H1 (cell line): ENCODE measurements around the gene YWHAE. TPM values are rescaled to one million over a fixed set of nuclear protein-coding genes. Genes with fewer than 3 reads are reported as not detected.

Source experiments
- CTCF ChIA-PET: fragments of 300-600 bp; sonication (Branson Sonifier 250); formaldehyde crosslinking; loops from one replicate; lab custom pipeline; 2021; ENCODE audit not compliant: partially characterized antibody; lab: Charles Lee
- POLR2A ChIA-PET: fragments of 300-600 bp; sonication (Branson Sonifier 250); formaldehyde crosslinking; loops from one replicate; lab custom pipeline; 2021; ENCODE audit warnings: inconsistent platforms; ENCODE audit not compliant: partially characterized antibody; lab: Charles Lee
- DNase-seq, 2 experiments: peaks; one replicate each; pipeline versions ENCODE4 v3.0.0 to v3.0.0-alpha.2; 2010 to 2022; ENCODE audit warnings: low spot score in 2 of 2, low read depth in 1 of 2, mixed read lengths in 1 of 2
- FAIRE-seq: peaks from 2 replicates; lab custom pipeline; 2011; peaks lifted over from hg19 to GRCh38; lab: Jason Lieb, UNC
- H2AFZ ChIP-seq: 2 replicates; pipeline ENCODE4 v1.8.1; 2012; ENCODE audit warnings: low read length, inconsistent platforms
- H2AK5ac ChIP-seq: 2 replicates; pipeline ENCODE4 v1.6.1; 2013; ENCODE audit warnings: low read depth, low read length
- H2BK120ac ChIP-seq: replicated peaks from 2 replicates; pipeline ENCODE3; 2013; ENCODE audit warnings: low read depth, low read length, inconsistent platforms
- H2BK12ac ChIP-seq: 2 replicates; pipeline ENCODE4 v1.6.1; 2013; ENCODE audit warnings: low read depth, low read length
- H2BK15ac ChIP-seq: 2 replicates; pipeline ENCODE4 v1.6.1; 2013; ENCODE audit warnings: low read length
- H2BK20ac ChIP-seq: 2 replicates; pipeline ENCODE4 v1.6.1; 2013; ENCODE audit warnings: low read length
- H2BK5ac ChIP-seq: 2 replicates; pipeline ENCODE4 v1.6.1; 2013; ENCODE audit warnings: low read depth, low read length
- H3K14ac ChIP-seq: 2 replicates; pipeline ENCODE4 v1.6.1; 2013; ENCODE audit warnings: inconsistent platforms; ENCODE audit not compliant: insufficient read length
- H3K18ac ChIP-seq: 2 replicates; pipeline ENCODE4 v1.6.1; 2013; ENCODE audit warnings: low read length; ENCODE audit errors: extremely low read depth
- H3K23ac ChIP-seq: 2 replicates; pipeline ENCODE4 v1.6.1; 2013; ENCODE audit warnings: inconsistent platforms; ENCODE audit not compliant: insufficient read length
- H3K23me2 ChIP-seq: 2 replicates; pipeline ENCODE4 v1.6.1; 2013; ENCODE audit warnings: low read depth, low read length
- H3K27ac ChIP-seq: 2 replicates; pipeline ENCODE4 v1.6.1; 2011; ENCODE audit warnings: low read depth, low read length, inconsistent platforms
- H3K27me3 ChIP-seq, 4 experiments: replicated peaks in 1 of 4; 1 replicate in 1 of 4; 2 replicates in 3 of 4; pipeline versions ENCODE4 v1.6.1 to v1.8.1; 2011 to 2013; ENCODE audit warnings: low read length in 3 of 4, mild to moderate bottlenecking in 3 of 4, inconsistent platforms in 2 of 4, mixed read lengths in 2 of 4, moderate library complexity in 1 of 4; ENCODE audit not compliant: control insufficient read depth in 3 of 4, insufficient read depth in 3 of 4; ENCODE audit errors: extremely low read depth in 1 of 4
- H3K36me3 ChIP-seq, 4 experiments: 2 replicates each; pipeline versions ENCODE4 v1.6.1 to v1.8.1; 2011 to 2013; ENCODE audit warnings: mild to moderate bottlenecking in 4 of 4, low read length in 3 of 4, moderate library complexity in 2 of 4, control low read depth in 1 of 4, inconsistent platforms in 1 of 4; ENCODE audit not compliant: insufficient read depth in 4 of 4, control insufficient read depth in 2 of 4
- H3K4ac ChIP-seq: replicated peaks from 2 replicates; pipeline ENCODE3; 2013; ENCODE audit warnings: low read length, low read depth, mixed read lengths, inconsistent platforms; ENCODE audit not compliant: insufficient read length
- H3K4me1 ChIP-seq, 4 experiments: replicated peaks in 1 of 4; 1 replicate in 1 of 4; 2 replicates in 3 of 4; pipeline versions ENCODE4 v1.6.1 to v1.8.1; 2011 to 2013; ENCODE audit warnings: low read length in 3 of 4, inconsistent platforms in 2 of 4, mixed read lengths in 1 of 4; ENCODE audit not compliant: insufficient read depth in 4 of 4, control insufficient read depth in 3 of 4
- H3K4me2 ChIP-seq, 2 experiments: 2 replicates each; pipeline versions ENCODE4 v1.6.1 to v1.8.1; 2011 to 2013; ENCODE audit warnings: low read depth in 2 of 2, low read length in 2 of 2, control low read depth in 1 of 2, inconsistent platforms in 1 of 2, mild to moderate bottlenecking in 1 of 2; ENCODE audit not compliant: insufficient read depth in 1 of 2
- H3K4me3 ChIP-seq, 4 experiments: fragments of 200-600, 300-600 bp in 1 of 4; sonication (generic), shearing (Covaris generic), sonication (Bioruptor Twin) in 1 of 4; 2 replicates each; pipeline versions ENCODE4 v1.5.1 to v1.8.1; 2011 to 2016; ENCODE audit warnings: low read length in 4 of 4, low read depth in 3 of 4, control low read depth in 2 of 4, inconsistent platforms in 2 of 4, mild to moderate bottlenecking in 2 of 4, mixed read lengths in 1 of 4, moderate library complexity in 1 of 4; ENCODE audit not compliant: insufficient read depth in 2 of 4; ENCODE audit errors: extremely low read depth in 1 of 4
- H3K56ac ChIP-seq: replicated peaks from 2 replicates; pipeline ENCODE3; 2013; ENCODE audit warnings: low read depth, mild to moderate bottlenecking, mixed read lengths, low read length, inconsistent platforms; ENCODE audit not compliant: insufficient read length
- H3K79me1 ChIP-seq: 2 replicates; pipeline ENCODE4 v1.6.1; 2013; ENCODE audit warnings: low read depth, low read length, control low read depth
- H3K79me2 ChIP-seq, 2 experiments: 2 replicates each; pipeline versions ENCODE4 v1.6.1 to v1.8.1; 2012 to 2013; ENCODE audit warnings: low read length in 2 of 2, mild to moderate bottlenecking in 2 of 2, inconsistent platforms in 1 of 2; ENCODE audit not compliant: insufficient read depth in 2 of 2, control insufficient read depth in 1 of 2
- H3K9ac ChIP-seq, 4 experiments: replicated peaks in 1 of 4; 1 replicate in 1 of 4; 2 replicates in 3 of 4; pipeline versions ENCODE4 v1.6.1 to v1.8.1; 2011 to 2013; ENCODE audit warnings: low read depth in 3 of 4, low read length in 3 of 4, control low read depth in 2 of 4, mild to moderate bottlenecking in 2 of 4, moderate library complexity in 2 of 4, inconsistent platforms in 1 of 4; ENCODE audit errors: extremely low read depth in 1 of 4
- H3K9me3 ChIP-seq, 2 experiments: 2 replicates each; pipeline versions ENCODE4 v1.6.1 to v1.8.1; 2012 to 2013; ENCODE audit warnings: mild to moderate bottlenecking in 2 of 2, moderate library complexity in 2 of 2, control low read depth in 1 of 2, inconsistent platforms in 1 of 2, low read depth in 1 of 2, low read length in 1 of 2, mixed read lengths in 1 of 2; ENCODE audit not compliant: insufficient read depth in 2 of 2
- H4K20me1 ChIP-seq, 2 experiments: replicated peaks in 1 of 2; 2 replicates each; pipeline versions ENCODE3 to v1.8.1; 2011 to 2013; ENCODE audit warnings: inconsistent platforms in 2 of 2, low read length in 2 of 2, mild to moderate bottlenecking in 1 of 2; ENCODE audit not compliant: insufficient read depth in 2 of 2, control insufficient read depth in 1 of 2
- H4K5ac ChIP-seq: 2 replicates; pipeline ENCODE4 v1.6.1; 2013; ENCODE audit warnings: low read length, low read depth, mixed read lengths, inconsistent platforms; ENCODE audit not compliant: insufficient read length
- H4K8ac ChIP-seq: 2 replicates; pipeline ENCODE4 v1.8.0; 2013; ENCODE audit warnings: mild to moderate bottlenecking, moderate library complexity, low read length, inconsistent platforms; ENCODE audit not compliant: insufficient read depth; ENCODE audit errors: extremely low read depth
- H4K91ac ChIP-seq: replicated peaks from 2 replicates; pipeline ENCODE3; 2013; ENCODE audit warnings: low read length, mixed read lengths, inconsistent platforms; ENCODE audit not compliant: insufficient read length
- BCL11A ChIP-seq, 2 experiments: IDR thresholded peaks; one replicate each; pipeline ENCODE4 v1.6.1; 2011; ENCODE audit warnings: low read depth in 2 of 2, low read length in 2 of 2, mild to moderate bottlenecking in 2 of 2
- NRF1 ChIP-seq: IDR thresholded peaks from 2 replicates; pipeline ENCODE4 v1.6.1; 2011; ENCODE audit warnings: mild to moderate bottlenecking, low read depth, low read length, improper control_type of control experiment
- RBBP5 ChIP-seq: IDR thresholded peaks from 2 replicates; pipeline ENCODE4 v1.7.1; 2012; ENCODE audit warnings: low read depth, mild to moderate bottlenecking, inconsistent platforms, low read length, moderate library complexity, borderline replicate concordance
- WGBS, 2 experiments: shearing (Covaris generic) in 1 of 2; methylation state at CpG; one replicate each; pipeline versions ENCODE4 v1.1.6 to v1.1.7; 2013 to 2015; ENCODE audit warnings: low lambda C conversion rate in 2 of 2, mixed read lengths in 2 of 2, inconsistent platforms in 1 of 2, low coverage in 1 of 2, missing lambda C conversion rate in 1 of 2; ENCODE audit not compliant: insufficient replicate concordance in 2 of 2, insufficient coverage in 1 of 2, insufficient read length in 1 of 2; ENCODE audit errors: extremely low coverage in 1 of 2, missing lambda C conversion rate in 1 of 2; 5-methylcytosine and 5-hydroxymethylcytosine counted together
- polyA plus RNA-seq, 7 experiments: library from polyadenylated mRNA; depleted of rRNA in 3 of 7; stranded (reverse) in 5 of 7; unstranded in 2 of 7; fragments of >200 nt in 5 of 7; fragments of 200-250 nt in 2 of 7; gene quantifications; 1 replicate in 5 of 7; 2 replicates in 1 of 7; 4 replicates in 1 of 7; pipeline versions ENCODE4 v1.2.1 to v1.2.3, GENCODE V29; 2011 to 2013; ENCODE audit warnings: missing spikeins in 2 of 7, mixed read lengths in 2 of 7
- total RNA-seq: library from RNA; stranded (reverse); fragmentation: NEBNext Ultra II Directional; extraction: Animal tissue kit (Norgen Biotek cat#: 25700); gene quantifications from 2 replicates; pipeline ENCODE4 v1.2.1, GENCODE V29; 2021

Gene YWHAE
- total and polyA plus RNA-seq, 2 of the 8 experiments (the other 6 are each of a cell fraction or from before 2014, with no cell fraction given), result 559 to 1,186 TPM

DNA sequence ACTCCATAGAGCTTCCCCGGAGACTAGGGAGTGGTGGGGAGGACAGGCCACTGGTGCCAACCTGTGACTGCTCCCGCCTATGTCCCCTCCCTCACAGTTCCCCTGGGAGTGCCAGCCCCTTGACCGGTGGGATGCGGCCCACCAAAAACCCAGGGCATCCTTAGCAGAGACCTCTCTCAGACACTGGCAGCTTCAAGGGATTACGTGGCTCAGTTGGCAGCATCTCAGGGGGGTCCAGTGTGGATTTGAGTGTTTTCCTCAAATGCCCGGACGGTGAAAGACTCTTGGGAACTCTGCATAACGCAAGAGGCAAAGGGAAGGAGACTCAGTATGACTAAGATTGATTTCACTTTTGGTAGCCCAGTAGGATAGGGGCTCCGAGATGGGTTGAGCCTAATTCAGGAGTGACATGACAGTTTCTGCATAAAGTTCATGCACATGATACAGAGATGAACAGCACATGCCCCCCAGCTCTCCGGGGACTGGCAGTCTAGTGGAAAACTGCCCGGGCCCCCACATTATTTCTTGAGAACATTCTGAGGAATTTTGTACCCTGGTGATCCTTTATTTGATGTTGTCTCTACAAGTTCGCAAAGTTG, 70.2 kb downstream of the YWHAE start:
- no peak for TF ChIP-seq RBBP5
- TF ChIP-seq NRF1, result no peak
- TF ChIP-seq BCL11A (IDR thresholded peaks at IDR 0.05; ENCODE audit: low read depth in 2 of 2, low read length in 2 of 2), result no peak
- TF ChIP-seq, all 59 proteins: peak for 0
- Histone ChIP-seq H3K27me3 (no peaks in the 10 kb centered on the region), H3K56ac (no peak overlapping the region), H3K23me2 (no peaks in the 10 kb centered on the region), H3K9me3 (no peaks in the 10 kb centered on the region), H3K18ac (no peak overlapping the region), H3K79me2 (no peaks in the 10 kb centered on the region), H3K4me3 (no peak overlapping the region), H3K4ac (no peak overlapping the region), H2BK120ac (no peak overlapping the region), H2BK12ac (no peak overlapping the region), H3K27ac (no peak overlapping the region), H2BK5ac (no peak overlapping the region), H3K9ac (no peak overlapping the region), H4K5ac (no peak overlapping the region), H3K36me3 (no peaks in the 10 kb centered on the region), H4K91ac (no peak overlapping the region), H4K8ac (no peak overlapping the region), H3K4me2 (no peak overlapping the region), H2AK5ac (no peak overlapping the region), H3K14ac (no peak overlapping the region), H3K79me1 (no peaks in the 10 kb centered on the region), H2AFZ (no peak overlapping the region), H2BK20ac (no peak overlapping the region), H3K4me1 (no peaks in the 10 kb centered on the region), H2BK15ac (no peak overlapping the region), H4K20me1 (peaks cover 0 to 2% of the 10 kb centered on the region in 2 experiments), H3K23ac (no peak overlapping the region)
- 87% methylated on average over 10 of the region's 12 CpGs; no CpG with 5 or more reads in 1 of the 2 experiments for WGBS, 2 experiments
- ChIA-PET POLR2A (interaction anchor here (0.6 to 0.8 kb wide), 3 partner anchors 11 to 179 kb away, joined by 3 to 5 read pairs (median 4); no protein-coding TSS in a partner anchor), CTCF (interaction anchor here (0.7 to 5.5 kb wide), 6 partner anchors 8 to 74 kb away, joined by 3 to 32 read pairs (median 4); no protein-coding TSS in a partner anchor)
- DNase-seq (no peak), FAIRE-seq (no peak)
